GM21786 (cell line): ENCODE data around the gene FBXL12.
A peak's percentile ranks its signal among the peaks of the same experiment; 100 is the strongest.
"Not testable (repeated sequence)": the region's sequence is repeated elsewhere in the genome, so short reads cannot be mapped to it uniquely, and the experiment has no call there.

Experiments used
- ATAC-seq: cut with Tn5 transposase; IDR thresholded peaks from one replicate; pipeline ENCODE4 v1.9.1; 2021; ENCODE audit not compliant: unreplicated experiment

FBXL12 gene

DNA sequence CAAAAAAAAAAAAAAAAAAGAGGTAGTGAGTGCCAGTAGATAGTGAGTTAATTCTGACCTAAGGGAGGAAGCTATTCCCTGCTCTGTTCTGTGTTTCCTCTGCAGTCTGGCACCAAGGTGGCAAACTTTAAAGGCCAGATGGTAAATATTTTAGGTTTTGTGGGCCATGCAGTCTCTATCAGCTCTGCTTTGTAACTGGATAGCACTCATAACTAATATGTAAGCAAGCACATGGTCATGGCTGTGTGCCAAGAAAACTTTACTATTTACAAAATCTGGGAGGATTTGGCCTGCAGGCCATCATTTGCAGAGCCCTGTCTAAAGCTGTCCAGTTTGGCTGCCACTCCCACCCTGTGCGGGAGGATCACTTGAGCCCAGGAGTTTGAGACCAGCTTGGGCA lies 20.5 kb upstream of the FBXL12 start:
- ATAC-seq, result no peak

DNA sequence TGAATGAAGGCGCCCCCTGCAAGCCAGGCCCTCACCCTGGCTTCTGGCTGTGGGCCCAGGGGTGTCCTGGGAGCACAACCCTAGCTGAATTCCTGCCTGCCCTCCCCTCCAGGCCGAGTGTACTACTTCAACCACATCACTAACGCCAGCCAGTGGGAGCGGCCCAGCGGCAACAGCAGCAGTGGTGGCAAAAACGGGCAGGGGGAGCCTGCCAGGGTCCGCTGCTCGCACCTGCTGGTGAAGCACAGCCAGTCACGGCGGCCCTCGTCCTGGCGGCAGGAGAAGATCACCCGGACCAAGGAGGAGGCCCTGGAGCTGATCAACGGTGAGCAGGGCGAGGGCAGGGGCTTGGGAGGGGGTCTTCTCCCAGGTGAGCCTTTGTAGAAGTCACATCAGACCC lies 19.4 kb upstream of the FBXL12 start:
- ATAC-seq, result no peak

GRCh38 chr19:9836021-9836420 lies 17.1 kb upstream of the FBXL12 start:
- ATAC-seq, result no peak

DNA sequence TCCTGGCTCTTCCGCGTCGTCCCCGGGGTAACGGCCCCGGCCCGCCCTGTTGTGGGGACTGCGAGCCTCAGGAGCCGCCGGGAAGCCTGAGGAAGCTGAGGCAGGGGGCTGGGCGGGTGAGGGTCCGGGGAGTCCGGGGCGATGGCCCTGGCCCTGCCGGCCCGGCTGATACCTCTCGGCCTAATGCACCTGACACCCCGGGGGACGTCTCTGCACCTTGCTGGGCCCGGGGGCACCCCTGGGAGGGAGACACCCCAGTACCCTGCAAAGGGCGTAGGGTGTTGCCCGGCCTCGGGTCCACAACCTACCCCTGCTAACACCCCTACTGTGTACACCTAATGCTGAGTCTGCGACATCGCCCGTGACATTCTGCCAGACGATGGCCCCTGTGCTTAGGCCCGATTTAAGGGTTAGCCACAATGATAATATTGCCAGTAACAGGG lies 16.6 kb upstream of the FBXL12 start:
- peak; percentile 20 for ATAC-seq

DNA sequence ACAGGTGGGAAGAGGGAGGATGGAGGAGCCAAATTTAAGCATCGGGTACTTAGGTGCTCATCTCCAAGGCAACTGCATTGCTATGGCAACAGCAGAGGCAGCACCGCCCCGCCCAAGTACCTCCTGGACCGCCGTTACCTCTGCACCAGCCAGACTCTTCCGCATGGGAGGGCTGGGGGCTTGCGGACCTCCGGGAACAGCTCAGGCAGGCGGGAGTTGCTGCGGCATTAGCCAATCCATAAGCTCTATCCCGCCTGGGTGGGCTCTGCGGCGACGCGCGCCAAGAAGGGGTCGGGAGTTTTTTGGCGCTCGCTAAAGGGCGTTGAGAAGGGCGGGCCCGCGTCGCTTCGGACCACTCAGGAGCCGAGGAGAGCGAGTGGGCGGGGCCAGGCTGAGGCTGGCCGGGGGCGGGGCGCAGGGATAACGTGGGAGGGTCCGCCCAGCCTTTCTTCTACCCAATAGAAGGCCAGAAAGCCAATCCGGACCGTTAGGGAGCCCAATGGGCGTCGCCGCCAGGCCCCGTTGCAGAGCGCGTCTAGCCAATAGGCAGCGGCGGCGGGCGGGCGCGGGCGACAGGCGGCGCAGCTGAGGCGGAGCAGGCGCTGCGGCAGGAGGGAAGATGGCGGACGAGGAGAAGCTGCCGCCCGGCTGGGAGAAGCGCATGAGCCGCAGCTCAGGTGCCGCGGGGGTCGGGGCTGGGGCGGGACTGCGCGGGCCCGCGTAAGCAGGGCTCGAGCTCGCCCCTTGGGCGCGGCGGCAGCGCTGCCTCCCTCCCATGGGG lies 16.0 kb upstream of the FBXL12 start, which contains the start of gene PIN1:
TSS of gene PIN1 (plus strand) at position 593 of the 781 bp plus-strand sequence. CDS start at position 620, 27 bp downstream.
- ATAC-seq, result peak; percentile 88

DNA sequence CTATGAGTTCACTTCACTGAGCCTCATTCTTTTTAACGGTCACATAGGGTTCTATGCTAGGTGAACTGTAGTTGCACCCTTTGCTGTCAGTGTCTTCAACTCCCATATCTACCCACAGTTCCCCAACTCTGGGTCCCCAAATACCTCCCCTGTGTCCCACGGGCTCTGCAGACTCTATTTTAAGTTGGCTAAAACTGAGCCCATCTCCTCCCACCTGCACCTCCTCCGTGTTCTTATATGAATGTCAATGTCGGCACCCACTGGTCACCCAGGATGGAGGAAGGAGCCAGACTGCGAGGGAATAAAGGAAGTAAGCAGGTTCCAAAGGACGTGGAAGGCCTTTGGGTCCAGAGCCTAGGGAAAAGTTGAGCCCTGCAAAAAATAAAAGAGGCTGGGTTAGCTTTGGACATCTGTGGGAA lies 15.4 kb upstream of the FBXL12 start:
- ATAC-seq, result no peak

GRCh38 chr19:9828551-9829063 lies 9.7 kb upstream of the FBXL12 start:
- no peak for ATAC-seq

DNA sequence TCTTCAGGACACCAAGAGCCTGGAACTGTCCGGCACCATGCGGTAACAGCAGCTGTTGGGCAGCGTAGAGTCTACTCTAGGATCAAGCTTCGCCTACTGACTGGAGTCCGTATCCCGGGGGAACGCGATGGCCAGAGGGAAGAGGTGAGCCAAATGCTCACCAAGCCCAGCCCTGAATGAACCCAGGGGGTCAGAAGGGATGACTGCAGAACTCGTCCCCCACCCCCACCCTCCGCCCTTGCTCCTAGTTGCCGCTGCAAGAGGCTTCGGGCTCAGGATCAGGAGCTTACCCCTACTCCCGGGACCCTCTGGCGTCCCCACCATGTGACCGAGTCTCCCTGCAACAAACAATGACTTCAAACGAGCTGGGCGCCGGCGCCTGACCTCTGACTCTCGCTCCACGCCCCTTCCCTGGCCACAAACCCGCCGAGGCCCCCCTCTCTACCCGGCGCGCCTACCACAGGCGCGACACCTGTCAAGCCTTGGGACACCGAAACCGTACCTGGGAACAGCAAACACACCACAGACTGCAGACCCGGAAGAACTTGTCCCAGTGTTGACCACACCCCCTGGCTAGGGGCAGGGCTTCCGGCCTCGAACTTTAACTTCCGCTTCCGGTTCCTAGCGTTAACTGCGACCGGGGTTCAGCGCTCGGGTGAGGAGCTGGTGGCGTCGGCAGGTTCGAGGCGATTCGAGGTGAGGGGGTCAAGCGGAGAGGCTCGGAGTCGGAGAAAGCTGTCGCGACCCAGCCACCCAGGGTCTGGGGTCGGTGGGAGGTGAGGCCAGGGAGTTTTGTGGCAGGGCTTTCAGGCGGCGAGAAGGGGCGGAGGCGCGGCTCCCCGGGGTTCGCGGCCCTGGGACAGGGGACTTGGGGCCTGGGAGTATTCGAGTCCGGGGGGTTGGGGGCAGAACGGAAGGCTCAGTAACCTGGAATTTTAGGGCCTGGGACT lies 8.7 kb upstream of the FBXL12 start, which contains the start of gene UBL5:
TSS of gene UBL5 (plus strand) at position 630 of the 950 bp plus-strand sequence. CDS start 420 bp downstream, outside the sequence.
- peak; percentile 91 for ATAC-seq

GRCh38 chr19:9823816-9824215 lies 4.9 kb upstream of the FBXL12 start:
- no peak for ATAC-seq

DNA sequence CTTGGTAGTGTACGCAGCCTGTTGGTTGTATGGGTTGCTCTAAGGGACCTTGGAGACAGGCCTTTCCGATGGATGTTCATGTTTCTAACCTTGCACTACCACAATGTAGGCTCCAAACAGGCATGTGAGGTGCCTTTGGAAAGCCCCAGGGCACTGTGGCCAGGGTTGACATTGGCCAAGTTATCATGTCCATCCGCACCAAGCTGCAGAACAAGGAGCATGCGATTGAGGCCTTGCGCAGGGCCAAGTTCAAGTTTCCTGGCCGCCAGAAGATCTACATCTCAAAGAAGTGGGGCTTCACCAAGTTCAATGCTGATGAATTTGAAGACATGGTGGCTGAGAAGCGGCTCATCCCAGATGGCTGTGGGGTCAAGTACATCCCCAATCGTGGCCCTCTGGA lies 1.2 kb upstream of the FBXL12 start:
- ATAC-seq, result not testable (repeated sequence)

DNA sequence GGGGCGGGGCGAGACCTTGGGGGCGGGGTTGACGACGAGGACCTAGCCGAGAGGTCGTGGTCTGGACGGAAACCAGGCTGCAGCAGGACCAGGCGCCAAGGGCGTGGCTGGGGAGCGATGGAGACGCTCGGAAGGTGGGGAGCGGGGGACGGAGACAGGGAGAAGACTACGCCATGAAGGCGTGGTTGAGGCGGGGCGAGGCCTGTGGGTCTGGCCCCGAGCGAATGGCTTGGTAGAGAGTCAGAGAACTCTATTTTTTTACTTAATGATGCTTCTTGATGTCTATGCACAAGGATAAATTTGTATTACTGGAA lies 674 bp upstream of the FBXL12 start:
- peak; percentile 57 for ATAC-seq

DNA sequence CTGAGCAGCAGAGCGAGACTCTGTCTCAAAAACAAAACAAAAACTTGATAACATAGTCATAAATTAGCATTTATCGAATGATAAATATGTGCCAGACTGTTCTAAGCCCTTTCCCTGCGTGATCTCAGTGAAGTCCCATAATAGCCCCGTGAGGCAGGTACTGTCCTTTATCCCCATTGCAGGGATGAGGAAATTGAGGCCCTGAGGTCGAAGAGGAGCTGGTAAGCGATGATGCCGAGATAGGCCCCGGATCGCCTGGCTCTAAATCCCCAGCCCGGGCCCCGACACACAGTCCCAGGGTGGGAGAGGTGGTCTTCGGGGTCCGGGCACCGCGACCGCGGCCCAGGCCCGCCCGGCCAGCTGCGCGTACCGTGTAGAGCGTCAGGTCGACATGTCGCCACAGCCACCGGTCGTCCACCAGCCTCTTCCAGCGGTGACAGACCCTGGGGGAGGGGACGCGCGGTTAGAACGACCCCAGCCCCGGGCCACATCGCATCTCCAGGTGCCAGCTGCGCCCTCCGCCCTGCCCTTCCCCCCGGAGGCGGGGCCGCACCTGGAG lies 625 bp downstream of the FBXL12 start:
- no peak for ATAC-seq

DNA sequence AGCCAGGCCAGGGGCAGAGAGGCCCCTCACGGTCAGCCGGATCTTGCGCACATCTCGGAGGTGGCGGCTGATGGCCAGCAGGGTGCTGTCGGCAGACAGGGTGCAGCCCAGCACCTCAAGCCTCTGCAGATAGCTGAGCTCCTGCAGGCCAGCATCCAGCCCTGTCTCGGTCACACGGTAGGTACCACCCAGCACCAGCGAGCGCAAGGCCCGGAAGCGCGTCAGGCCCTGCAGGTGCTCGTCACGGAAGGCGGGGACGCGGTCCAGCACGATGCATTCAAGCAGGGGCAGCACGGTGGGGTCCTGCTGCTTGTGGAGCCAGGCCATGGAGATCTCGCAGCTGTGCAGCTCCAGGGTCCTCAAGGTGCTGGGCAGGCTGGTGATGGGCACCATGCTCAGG lies 7.7 kb downstream of the FBXL12 start:
- no peak for ATAC-seq

- no peak for ATAC-seq
These were observed 9.7 kb downstream of the FBXL12 start for GRCh38 chr19:9808855-9809824.

DNA sequence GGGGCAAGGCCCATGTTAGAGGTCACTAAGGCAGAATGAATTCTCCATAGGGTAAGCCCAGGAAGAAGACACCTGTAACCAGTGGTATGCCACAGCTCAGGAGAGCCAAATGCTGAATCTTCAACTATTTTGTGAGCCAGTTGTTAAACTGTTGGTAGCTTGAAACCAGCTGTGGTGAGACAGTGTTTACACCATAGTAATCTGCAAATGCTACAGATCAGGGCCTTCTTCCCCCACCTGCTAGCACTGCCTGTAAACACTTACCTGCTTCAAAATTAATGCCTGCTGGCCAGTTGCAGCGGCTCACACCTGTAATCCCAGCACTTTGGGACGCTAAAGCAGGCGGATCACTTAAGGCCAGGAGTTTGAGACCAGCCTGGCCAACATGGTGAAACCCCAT lies 12.1 kb downstream of the FBXL12 start:
- ATAC-seq, result no peak

DNA sequence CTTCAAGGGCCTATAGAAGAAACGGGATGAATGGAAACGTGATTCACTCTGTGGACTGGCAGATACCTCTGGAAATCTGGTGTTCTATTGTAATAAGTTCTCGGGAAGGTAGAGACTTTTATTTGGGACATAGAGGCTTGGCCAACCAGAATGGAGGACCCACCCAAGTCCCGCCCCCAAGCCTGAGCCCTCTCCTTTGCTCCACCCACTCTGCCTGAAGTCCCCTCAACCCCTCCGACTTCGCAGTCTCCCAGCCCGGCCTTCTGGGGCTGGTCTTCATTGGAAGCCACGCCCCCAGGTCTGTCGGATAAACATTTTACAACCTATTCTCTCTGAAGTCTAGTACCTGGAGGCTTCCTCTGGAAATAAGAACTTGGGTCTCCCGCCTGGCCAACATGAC lies 16.9 kb downstream of the FBXL12 start:
- no peak for ATAC-seq

DNA sequence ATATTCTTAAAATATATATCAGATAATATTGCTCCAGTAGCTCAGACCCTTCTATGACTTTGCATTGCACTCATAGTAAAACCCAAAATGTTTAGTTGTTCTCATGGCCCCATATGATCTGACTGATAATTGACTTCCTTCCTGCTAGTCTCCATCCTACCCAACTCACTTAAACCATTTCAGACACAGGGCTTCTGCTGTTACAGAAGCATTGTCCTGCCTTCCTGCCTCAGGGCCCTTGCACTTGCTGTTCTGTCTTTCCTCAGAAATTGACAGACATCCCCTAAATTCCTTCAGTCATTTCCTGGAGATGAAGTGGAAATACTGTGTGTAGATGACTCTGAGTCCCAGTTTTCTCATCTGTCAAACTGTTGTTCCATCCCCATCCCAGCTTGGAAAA lies 19.7 kb downstream of the FBXL12 start:
- ATAC-seq, result no peak

GRCh38 chr19:9797871-9798270 lies 21.0 kb downstream of the FBXL12 start:
- no peak for ATAC-seq

DNA sequence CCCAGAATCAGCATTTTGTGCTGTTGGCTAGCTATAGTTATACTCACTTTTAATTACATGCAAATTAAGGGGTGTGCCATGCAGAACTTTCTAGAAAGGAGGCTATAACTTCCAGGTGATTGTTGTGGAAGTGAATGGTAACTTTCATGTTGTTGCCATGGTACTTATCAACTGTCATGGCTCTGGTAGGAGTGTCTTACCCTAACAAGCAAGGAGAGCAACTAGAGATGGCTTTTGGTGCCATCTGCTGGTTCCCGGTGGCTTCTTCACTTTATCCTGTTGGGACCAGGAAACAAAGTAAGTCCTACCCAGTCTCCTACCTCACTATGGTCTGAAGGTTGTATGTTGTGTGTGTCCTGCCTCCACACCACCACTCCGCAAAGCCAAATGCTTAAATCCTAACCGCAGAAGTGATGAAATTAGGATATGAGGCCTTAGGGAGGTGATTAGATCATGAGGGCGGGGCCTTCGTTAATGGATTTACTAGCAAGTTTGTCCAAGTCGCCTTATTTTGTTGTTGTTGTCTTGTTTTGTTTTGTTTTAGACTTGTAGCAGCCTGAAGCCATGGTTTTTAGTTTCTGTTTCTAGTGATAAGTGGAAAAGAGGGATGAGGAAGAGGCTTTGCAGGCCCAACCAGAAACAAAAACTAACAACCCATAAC lies 22.6 kb downstream of the FBXL12 start:
- peak; percentile 46 for ATAC-seq
